Heart left ventricle (tissue), 16 donors: ENCODE results near the gene DNMT3A. TPM values are rescaled to one million over a fixed set of nuclear protein-coding genes. Genes with fewer than 3 reads are reported as not detected.

Experiments used
- ATAC-seq, 4 donors: fragments of 200-7000 bp; cut with Tn5 transposase; one replicate each; pipeline ENCODE4 v1.9.1; 2020 to 2022; ENCODE audit warnings: moderate library complexity in 4 of 4, mild to moderate bottlenecking in 3 of 4, moderate number of reproducible peaks in 1 of 4
- DNase-seq, 5 donors: peaks; one replicate each; pipeline ENCODE4 v3.0.0-alpha.2; 2020
- H3K27ac ChIP-seq, 12 donors: fragments of 200-600 bp; sonication (generic) in 4 of 12; one replicate each; pipeline versions ENCODE4 v1.5.0 to v1.8.0; 2016 to 2022; ENCODE audit warnings: mild to moderate bottlenecking in 2 of 12
- H3K27me3 ChIP-seq, 9 donors: fragments of 200-600 bp; sonication (generic) in 2 of 9; one replicate each; pipeline versions ENCODE4 v1.5.1 to v1.8.0; 2016 to 2022; ENCODE audit warnings: mild to moderate bottlenecking in 3 of 9
- H3K36me3 ChIP-seq, 9 donors: fragments of 200-600 bp; sonication (generic) in 2 of 9; one replicate each; pipeline versions ENCODE4 v1.5.0 to v1.8.0; 2018 to 2022; ENCODE audit warnings: mild to moderate bottlenecking in 2 of 9
- H3K4me1 ChIP-seq, 12 donors: fragments of 200-600 bp; sonication (generic) in 4 of 12; one replicate each; pipeline versions ENCODE4 v1.5.0 to v1.8.0; 2016 to 2022; ENCODE audit warnings: mild to moderate bottlenecking in 3 of 12
- H3K4me3 ChIP-seq, 12 donors: fragments of 200-600 bp; sonication (generic) in 4 of 12; one replicate each; pipeline versions ENCODE4 v1.5.0 to v1.8.0; 2017 to 2022; ENCODE audit warnings: mild to moderate bottlenecking in 9 of 12, moderate library complexity in 4 of 12
- H3K9me3 ChIP-seq, 12 donors: fragments of 200-600 bp; sonication (generic) in 4 of 12; one replicate each; pipeline versions ENCODE4 v1.5.0 to v1.8.0; 2016 to 2022; ENCODE audit warnings: mild to moderate bottlenecking in 1 of 12
- POLR2A ChIP-seq, 2 donors: fragments of 450-650 bp; IDR thresholded peaks; one replicate each; pipeline ENCODE4 v1.6.1; 2017; ENCODE audit warnings: antibody characterized with exemption in 2 of 2, mild to moderate bottlenecking in 2 of 2, moderate library complexity in 2 of 2
- WGBS, 4 donors: extraction: QIAGEN DNeasy Blood & Tissue Kit in 2 of 4; methylation state at CpG; one replicate each; pipeline versions ENCODE4 v1.1.5 to v1.1.7; 2013 to 2018; 5-methylcytosine and 5-hydroxymethylcytosine counted together
- intact Hi-C, 10 donors: fragments of 100-400 bp; cut with DNase I; formaldehyde crosslinking; loops; one replicate each; pipeline versions ENCODE4 v1.11.1 to v1.14.2; 2022
- polyA plus RNA-seq, 2 donors: library from polyadenylated mRNA; stranded (reverse); fragments of 200-250 nt; gene quantifications; one replicate each; pipeline ENCODE4 v1.2.3, GENCODE V29; 2013
- total RNA-seq, 9 donors: library from RNA; depleted of rRNA in 2 of 9; stranded (reverse); fragments of >200 nt in 2 of 9; fragmentation: NEBNext Ultra II Directional in 3 of 9; extraction: Animal tissue kit (Norgen Biotek cat#: 25700) in 3 of 9; gene quantifications; one replicate each; pipeline versions ENCODE4 v1.1.0 to v1.2.4, GENCODE V29; 2016 to 2023
- TF ChIP-seq, protein P1 (sequence below), 12 donors: fragments of 200-600 bp; sonication (generic) in 4 of 12; IDR thresholded peaks; one replicate each; pipeline versions ENCODE4 v1.5.0 to v1.8.0; 2018 to 2022; ENCODE audit warnings: antibody characterized with exemption in 12 of 12, mild to moderate bottlenecking in 5 of 12
- donor health status: ischemic (EF 13 %, LVEDD 7.1; RV severe dilation, severe dysfunction).
- donor health status: healthy with polysubstance abuse.
- donor health status: DM: no; HTN: yes; CAD: no.
- donor health status: DM: no; HTN: no; CAD: no.
- donor health status: ischemic (EF 25% LVEDD 6.9; RV normal size, moderate dysfunction).
- donor health status: ischemic (EF 25% LVEDD 5.7; RV mildly dilated, moderate dysfunction).
- donor health status: healthy.
- donor health status: DM: yes; HTN: yes; CAD: no.
- donor health status: ischemic (EF 35%, LVEDD 5.7; RV mildly dilated, moderate dysfunction).
- donor health status: nonischemic (EF 11% LVEDD 7.7; RV severe dilation, severe dysfunction).
- donor health status: DM: yes; HTN: yes; CAD: no.
- donor health status: PGD.
- donor health status: ischemic (EF 29% LVEDD 5.4; RV normal size, mild dysfunction).
- donor health status: nonischemic (EF 23%, LVEDD 6.1; RV moderate dilation, normal function).

Gene DNMT3A
- total and polyA plus RNA-seq, 11 donors: 3.5 to 26.0 (median 16.0) TPM

- intact Hi-C loops: loop anchor here in 4 of 10 donors (5.0 kb wide), 2 partner anchors 43 to 58 kb away; no protein-coding TSS in a partner anchor
- Histone ChIP-seq H3K4me1 (peaks cover 3 to 94% (median 57%) of the 10 kb centered on the region in 12 donors), H3K9me3 (no peaks in the 10 kb centered on the region), H3K4me3 (no peak overlapping the region), H3K27me3 (no peaks in the 10 kb centered on the region), H3K36me3 (peaks cover 0 to 5% (median 0%) of the 10 kb centered on the region in 9 donors), H3K27ac (peak overlapping the region in 3 of 12 donors; percentile 23 to 48 (median 26))
- TF ChIP-seq POLR2A (IDR thresholded peaks at IDR 0.05): no peak
- TF ChIP-seq, protein P1, sequence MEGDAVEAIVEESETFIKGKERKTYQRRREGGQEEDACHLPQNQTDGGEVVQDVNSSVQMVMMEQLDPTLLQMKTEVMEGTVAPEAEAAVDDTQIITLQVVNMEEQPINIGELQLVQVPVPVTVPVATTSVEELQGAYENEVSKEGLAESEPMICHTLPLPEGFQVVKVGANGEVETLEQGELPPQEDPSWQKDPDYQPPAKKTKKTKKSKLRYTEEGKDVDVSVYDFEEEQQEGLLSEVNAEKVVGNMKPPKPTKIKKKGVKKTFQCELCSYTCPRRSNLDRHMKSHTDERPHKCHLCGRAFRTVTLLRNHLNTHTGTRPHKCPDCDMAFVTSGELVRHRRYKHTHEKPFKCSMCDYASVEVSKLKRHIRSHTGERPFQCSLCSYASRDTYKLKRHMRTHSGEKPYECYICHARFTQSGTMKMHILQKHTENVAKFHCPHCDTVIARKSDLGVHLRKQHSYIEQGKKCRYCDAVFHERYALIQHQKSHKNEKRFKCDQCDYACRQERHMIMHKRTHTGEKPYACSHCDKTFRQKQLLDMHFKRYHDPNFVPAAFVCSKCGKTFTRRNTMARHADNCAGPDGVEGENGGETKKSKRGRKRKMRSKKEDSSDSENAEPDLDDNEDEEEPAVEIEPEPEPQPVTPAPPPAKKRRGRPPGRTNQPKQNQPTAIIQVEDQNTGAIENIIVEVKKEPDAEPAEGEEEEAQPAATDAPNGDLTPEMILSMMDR (IDR thresholded peaks at IDR 0.05): no peak
- no peak for ATAC-seq
- WGBS, 4 donors: 80 to 83% (median 82%) methylated on average over 8 of the region's 8 CpGs
- peak in 1 of 5 donors; percentile 35 for DNase-seq
Observed at GRCh38 chr2:25335204-25335603, 6.5 kb downstream of the DNMT3A start.

DNA sequence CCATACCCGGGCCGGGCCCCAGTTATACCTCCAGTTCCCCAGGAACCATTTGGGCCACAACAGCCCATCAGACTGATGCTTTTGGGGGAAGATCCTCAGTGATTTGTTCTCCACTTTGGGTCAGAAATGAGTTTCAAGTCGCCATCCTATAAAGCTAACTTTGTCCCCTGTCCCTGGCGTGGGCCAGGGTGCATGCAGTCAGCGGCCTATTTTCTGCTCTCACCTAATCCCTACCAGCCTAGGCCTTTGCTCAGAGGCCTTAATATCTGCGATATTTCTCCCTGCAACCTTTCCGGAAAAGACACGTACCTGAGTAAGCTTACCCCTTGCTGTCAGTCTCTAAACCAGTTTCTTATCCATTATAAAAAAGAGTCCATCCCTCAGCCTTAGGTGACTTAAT lies 7.2 kb downstream of the DNMT3A start:
- H3K27me3 ChIP-seq: no peaks in the 10 kb centered on the region
- peaks cover 0 to 5% (median 0%) of the 10 kb centered on the region in 9 donors for H3K36me3 ChIP-seq
- DNase-seq (no peak), ATAC-seq (no peak)
- no peaks in the 10 kb centered on the region for H3K9me3 ChIP-seq
- intact Hi-C loops: no loop called here
- H3K4me3 ChIP-seq: no peak overlapping the region
- H3K27ac ChIP-seq: peak overlapping the region in 4 of 12 donors; percentile 20 to 60 (median 36)
- TF ChIP-seq POLR2A (IDR thresholded peaks at IDR 0.05): no peak
- TF ChIP-seq, protein P1 (IDR thresholded peaks at IDR 0.05): no peak
- 74 to 82% (median 80%) methylated on average over 8 of the region's 8 CpGs for WGBS, 4 donors
- H3K4me1 ChIP-seq: peaks cover 0 to 91% (median 49%) of the 10 kb centered on the region in 12 donors

DNA sequence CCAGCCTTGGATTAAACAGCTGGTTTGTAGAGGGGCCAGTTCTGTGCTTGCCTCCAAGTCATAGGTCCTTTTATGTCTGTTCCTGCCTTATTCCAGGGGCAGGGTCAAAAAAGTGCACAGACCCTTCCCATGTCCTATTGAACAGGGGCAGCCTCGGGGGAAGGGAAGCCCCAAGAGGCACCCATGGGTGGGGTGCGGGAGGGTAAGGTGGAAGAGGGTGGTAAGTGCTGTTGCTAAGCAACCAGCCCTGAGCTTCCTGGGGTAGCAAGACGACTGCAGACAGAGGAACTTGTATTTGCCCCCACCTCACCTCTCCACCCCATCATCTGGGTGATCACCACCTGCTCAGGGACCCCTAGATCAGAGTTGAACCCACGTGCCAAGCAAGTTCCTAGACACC lies 7.7 kb downstream of the DNMT3A start:
- H3K27me3 ChIP-seq: no peaks in the 10 kb centered on the region
- TF ChIP-seq, protein P1 (IDR thresholded peaks at IDR 0.05): no peak
- no peak for TF ChIP-seq POLR2A (IDR thresholded peaks at IDR 0.05)
- peaks cover 0 to 91% (median 46%) of the 10 kb centered on the region in 12 donors for H3K4me1 ChIP-seq
- ATAC-seq (no peak), DNase-seq (peak in 1 of 5 donors; percentile 0)
- H3K9me3 ChIP-seq: no peaks in the 10 kb centered on the region
- peak overlapping the region in 4 of 12 donors; percentile 20 to 60 (median 36) for H3K27ac ChIP-seq
- peaks cover 0 to 5% (median 0%) of the 10 kb centered on the region in 9 donors for H3K36me3 ChIP-seq
- no peak overlapping the region for H3K4me3 ChIP-seq
- 54 to 76% (median 65%) methylated on average over 4 of the region's 4 CpGs for WGBS, 4 donors
- intact Hi-C loops: no loop called here

DNA sequence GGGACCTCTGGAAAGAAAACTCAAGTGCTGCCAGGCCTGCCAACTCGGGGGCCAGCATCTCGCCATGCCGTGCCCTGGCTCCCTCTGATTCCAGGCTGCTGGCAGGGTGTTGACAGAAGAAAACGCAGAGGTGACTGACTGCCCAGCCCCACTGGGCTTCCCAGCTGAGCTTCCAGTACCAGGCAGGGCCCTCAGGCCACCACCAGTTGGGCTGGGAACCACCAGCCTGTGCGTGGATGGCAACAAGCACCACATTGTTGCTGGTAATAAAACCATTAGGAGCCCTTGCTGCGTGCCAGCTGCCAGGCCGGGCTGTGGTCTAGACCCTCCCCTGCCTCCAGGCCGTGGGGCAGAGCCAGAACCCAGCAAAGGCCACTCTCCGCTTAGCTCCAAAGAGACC lies 9.2 kb downstream of the DNMT3A start:
- WGBS, 4 donors: 50 to 65% (median 57%) methylated on average over 7 to 9 of the region's 9 CpGs
- intact Hi-C loops: no loop called here
- DNase-seq: peak in 4 of 5 donors; percentile 48 to 80 (median 72)
- Histone ChIP-seq H3K36me3 (peaks cover 0 to under 1% (median 0%) of the 10 kb centered on the region in 9 donors), H3K4me1 (peaks cover 0 to 87% (median 44%) of the 10 kb centered on the region in 12 donors), H3K27ac (peak overlapping the region in 9 of 12 donors; percentile 23 to 73 (median 53)), H3K27me3 (no peaks in the 10 kb centered on the region), H3K4me3 (no peak overlapping the region), H3K9me3 (no peaks in the 10 kb centered on the region)
- TF ChIP-seq POLR2A (IDR thresholded peaks at IDR 0.05): no peak
- TF ChIP-seq, protein P1 (IDR thresholded peaks at IDR 0.05): no peak
- ATAC-seq: peak; percentile 74 to 85 (median 84)
